Fibroblast of mammary gland (primary cell): Measurements from ENCODE around the gene CALY.

Source experiments
- DNase-seq: peaks from one replicate; pipeline ENCODE4 v3.0.0-alpha.2; 2010; ENCODE audit warnings: low read depth
- H3K4me3 ChIP-seq: 2 replicates; pipeline ENCODE4 v1.5.1; 2011; ENCODE audit warnings: low read depth, mild to moderate bottlenecking, low read length, moderate library complexity; ENCODE audit not compliant: control insufficient read depth
- CTCF ChIP-seq: conservative IDR thresholded peaks from 2 replicates; pipeline ENCODE4 v1.5.1; 2011; ENCODE audit warnings: low read depth, low read length, inconsistent platforms; ENCODE audit not compliant: control insufficient read depth, insufficient read depth

The CALY gene

DNA sequence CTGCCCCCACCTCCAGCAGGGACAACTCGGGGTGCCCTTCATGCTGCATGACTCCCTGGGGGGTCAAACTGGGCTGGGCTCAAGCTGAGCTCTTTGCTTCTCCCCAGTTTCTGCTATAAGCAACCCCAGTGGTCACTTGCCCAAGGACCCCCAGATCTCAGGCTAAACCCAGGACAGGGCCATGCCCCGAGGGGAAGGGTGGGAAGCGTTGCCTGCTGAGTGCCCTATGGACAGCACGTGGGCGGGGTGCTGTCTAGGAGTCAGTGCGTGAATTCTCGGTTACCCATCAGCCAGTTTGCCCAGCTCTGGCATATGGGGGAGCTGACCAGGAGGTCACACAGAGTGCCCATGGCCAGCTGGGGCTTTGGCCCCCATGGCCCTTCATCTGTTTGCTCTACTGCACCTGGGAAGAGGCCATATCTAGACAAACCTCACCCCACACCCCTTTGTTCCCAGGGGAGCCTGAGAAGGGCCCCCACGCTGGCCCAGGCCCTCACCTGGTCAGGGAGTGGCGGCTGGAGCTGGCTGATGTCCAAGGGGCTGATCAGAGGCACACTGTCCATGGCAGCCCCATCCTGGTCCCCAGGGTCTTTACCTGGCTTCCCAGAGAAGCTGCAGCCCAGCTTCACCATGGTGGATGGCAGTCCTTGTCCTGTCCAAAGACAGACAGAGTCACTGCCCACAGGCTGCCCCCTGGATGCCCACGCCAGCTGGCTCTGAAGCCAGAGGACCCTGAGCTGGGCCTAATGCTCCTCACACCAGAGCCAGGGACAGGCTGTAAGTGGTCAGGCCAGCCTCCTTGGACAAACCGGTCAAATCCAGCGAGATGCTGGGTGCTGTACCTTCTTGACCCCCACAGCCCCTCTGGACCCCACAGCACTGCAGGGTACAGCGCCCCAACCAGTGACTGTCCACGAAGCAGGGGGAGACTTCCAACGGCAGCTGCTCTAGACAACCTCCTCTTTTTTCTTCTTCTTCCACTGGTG lies 8.0 kb downstream of the CALY start:
- no peak for TF ChIP-seq CTCF
- H3K4me3 ChIP-seq = no peak overlapping the region
- no peak for DNase-seq

DNA sequence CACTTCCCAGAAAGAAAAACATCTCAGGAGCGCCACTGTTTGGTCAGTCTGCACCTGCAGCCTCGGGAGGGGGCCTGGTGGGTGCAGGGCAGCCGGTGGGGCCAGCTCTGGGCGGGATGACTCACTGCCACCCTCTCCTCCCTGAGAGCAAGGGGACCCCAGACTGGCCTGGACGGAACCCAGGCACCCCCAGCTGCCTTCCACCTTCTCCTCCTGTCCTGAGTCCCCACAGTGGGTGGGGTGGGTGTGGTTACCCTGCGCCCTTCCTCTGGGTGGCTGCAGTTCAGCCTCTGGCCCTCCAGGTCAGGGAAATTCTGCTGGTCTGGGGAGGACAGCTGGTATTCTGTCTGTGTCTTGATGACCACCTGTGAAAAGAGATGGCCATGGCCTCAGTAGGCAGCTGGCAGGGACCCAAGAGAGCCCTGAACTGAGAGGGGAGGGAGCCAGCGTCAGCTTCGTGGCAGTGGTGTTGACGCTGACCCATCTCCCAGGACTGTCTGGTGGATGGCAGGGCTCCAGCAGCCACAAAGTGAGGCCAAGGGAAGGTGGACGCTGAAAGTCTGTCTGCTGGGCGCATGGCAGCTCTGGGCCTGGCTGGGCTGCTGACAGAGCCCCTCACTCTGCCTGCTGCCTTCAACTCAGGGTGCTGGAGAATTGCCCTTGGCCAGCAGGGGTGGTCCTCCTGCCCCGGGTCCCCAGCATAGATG lies 8.9 kb downstream of the CALY start:
- DNase-seq = peak; percentile 16
- TF ChIP-seq CTCF = no peak
- H3K4me3 ChIP-seq = no peak overlapping the region

DNA sequence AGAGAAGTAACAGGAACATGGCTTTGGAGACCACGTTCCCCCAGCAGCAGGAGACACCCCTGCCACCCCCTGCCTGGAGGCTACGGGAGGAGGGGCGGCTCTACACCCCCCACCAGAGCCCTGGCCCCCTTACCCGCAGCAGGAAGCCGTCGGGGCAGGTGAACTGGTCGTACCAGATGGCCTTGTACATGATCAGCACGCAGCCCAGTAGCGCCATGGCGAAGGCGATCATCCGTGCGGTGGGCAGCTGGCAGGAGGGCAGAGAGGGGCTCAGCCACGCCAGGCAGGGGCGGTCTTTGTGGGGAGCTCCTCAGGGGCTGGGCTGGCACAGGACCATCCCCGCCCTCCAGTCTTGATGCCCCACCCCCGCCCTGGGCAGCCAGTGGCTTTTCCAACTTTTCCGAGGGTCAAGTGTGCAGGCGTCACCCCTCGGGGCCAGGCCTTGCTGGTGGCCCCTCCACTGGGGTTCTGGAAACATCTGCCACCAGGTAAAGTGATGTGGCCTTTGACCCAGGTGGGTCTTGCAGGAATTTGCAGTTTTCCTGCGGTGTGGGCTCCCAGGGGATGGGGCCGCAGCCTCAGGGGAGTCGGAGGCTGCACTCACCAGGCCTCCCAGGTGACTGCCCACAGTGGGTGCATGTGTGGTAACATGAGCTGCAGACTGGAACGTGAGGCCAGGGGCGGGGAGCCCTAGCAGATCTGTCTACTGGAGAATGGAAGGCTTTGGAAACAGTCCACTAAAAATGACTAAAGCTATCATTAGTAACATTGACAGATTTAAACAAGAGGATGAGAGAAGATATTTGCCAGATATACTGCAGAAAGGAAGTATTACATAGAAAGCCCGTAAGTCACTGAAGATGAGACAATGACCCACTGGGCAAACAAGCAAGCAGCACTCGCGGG lies 9.7 kb downstream of the CALY start:
- no peak for TF ChIP-seq CTCF
- peak; percentile 76 for DNase-seq
- H3K4me3 ChIP-seq = no peak overlapping the region

- no peak for DNase-seq
- no peak overlapping the region for H3K4me3 ChIP-seq
- no peak for TF ChIP-seq CTCF
These were observed 10.5 kb downstream of the CALY start for GRCh38 chr10:133326223-133326551.

DNA sequence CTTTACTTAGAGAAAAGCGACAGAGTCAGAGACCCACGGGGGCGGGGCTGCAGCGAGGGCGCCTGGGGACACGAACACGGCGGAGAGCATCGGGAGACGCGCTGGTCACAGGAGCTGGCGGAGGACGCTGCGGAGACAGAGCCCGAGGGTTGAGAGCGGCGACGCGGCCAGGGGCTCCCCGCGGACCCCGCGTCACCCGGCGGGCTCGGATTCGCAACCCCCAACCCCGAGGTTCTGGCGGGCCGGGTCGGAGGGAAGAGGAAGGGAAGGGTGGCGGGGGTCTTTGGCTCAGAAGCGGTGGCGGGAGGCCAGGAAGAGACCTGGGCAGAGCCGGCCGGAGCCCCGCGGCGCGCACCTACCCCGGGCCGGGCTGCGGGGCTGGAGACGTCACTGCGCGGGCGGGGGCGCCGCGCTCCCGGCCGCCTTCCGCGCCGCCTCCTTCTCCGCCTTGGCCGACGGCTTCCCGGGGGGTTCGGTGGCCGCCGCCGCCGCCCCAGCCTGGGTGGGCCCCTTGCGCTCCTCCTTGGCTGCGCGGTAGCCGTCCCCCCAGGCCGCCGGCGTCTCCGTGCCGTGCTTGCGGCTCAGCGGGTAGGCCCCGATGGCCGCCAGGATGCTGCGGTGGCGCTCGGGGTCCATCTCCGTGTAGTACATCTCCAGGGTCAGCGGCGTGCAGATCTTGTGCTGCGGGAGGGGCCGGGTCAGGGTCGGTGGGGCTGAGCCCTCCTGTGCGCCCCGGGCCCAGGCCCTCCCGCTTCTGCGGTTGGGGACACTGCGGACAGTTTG lies 11.1 kb downstream of the CALY start:
- DNase-seq = no peak
- H3K4me3 ChIP-seq = no peak overlapping the region
- no peak for TF ChIP-seq CTCF

GRCh38 chr10:133324857-133325260 lies 11.8 kb downstream of the CALY start:
- TF ChIP-seq CTCF = no peak
- no peak for DNase-seq
- H3K4me3 ChIP-seq = no peak overlapping the region
